ENCODE results near the gene TK2.
A peak's percentile ranks its signal among the peaks of the same experiment; 100 is the strongest.
"Not testable (repeated sequence)": the region's sequence is repeated elsewhere in the genome, so short reads cannot be mapped to it uniquely, and the experiment has no call there.

Gene TK2

GRCh38 chr16:66501563-66501962 lies 48.4 kb downstream of the TK2 start:
- not testable (repeated sequence) for DNase-seq

DNA sequence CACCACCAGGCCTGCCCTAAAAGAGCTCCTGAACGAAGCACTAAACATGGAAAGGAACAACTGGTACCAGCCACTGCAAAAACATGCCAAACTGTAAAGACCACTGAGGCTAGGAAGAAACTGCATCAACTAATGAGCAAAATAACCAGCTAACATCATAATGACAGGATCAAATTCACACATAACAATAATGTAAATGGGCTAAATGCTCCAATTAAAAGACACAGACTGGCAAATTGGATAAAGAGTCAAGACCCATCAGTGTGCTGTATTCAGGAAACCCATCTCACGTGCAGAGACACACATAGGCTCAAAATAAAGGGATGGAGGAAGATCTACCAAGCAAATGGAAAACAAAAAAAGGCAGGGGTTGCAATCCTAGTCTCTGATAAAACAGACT lies 52.0 kb downstream of the TK2 start:
- DNase-seq, result not testable (repeated sequence)

- not testable (repeated sequence) for DNase-seq
Observed at GRCh38 chr16:66496226-66496625, 53.7 kb downstream of the TK2 start.

DNA sequence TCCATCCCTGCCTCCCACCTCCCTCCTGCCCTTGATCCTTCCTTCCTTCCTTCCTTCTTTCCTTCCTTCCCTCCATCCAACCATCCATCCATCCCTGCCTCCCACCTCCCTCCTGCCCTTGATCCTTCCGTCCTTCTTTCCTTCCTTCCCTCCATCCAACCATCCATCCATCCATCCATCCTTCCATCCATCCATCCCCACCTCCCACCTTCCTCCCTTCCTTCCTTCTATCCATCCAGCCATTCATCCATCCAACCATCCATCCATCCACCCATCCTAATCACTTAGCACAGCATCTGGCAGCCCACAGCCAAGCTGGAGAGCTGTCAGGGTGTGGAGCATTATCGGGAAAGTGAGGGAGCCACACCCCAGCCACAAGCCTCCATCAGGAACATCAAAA lies 54.5 kb downstream of the TK2 start:
- no peak for DNase-seq

DNA sequence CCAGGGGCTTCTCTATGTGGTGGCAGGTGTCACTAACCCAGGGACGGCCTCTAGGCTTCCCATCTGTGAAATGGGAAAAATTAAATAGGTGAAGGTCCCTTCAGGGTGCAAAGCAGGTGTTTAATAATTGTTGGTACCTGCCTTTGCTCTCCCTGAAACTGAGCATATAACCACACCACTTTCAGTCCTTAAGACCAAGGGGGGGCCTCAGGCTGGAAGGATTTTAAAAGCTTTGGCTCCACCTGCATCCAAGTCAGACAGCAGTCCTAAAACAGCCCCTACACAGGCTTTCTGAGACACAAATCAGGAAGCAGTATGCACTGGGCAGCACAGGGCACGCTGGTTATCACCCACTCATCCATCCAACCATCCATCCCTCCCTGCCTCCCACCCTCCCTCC lies 55.0 kb downstream of the TK2 start:
- no peak for DNase-seq

GRCh38 chr16:66493490-66494401 lies 56.2 kb downstream of the TK2 start:
- DNase-seq, result no peak

- DNase-seq, result no peak
Observed at GRCh38 chr16:66491716-66492064, 58.2 kb downstream of the TK2 start.

DNA sequence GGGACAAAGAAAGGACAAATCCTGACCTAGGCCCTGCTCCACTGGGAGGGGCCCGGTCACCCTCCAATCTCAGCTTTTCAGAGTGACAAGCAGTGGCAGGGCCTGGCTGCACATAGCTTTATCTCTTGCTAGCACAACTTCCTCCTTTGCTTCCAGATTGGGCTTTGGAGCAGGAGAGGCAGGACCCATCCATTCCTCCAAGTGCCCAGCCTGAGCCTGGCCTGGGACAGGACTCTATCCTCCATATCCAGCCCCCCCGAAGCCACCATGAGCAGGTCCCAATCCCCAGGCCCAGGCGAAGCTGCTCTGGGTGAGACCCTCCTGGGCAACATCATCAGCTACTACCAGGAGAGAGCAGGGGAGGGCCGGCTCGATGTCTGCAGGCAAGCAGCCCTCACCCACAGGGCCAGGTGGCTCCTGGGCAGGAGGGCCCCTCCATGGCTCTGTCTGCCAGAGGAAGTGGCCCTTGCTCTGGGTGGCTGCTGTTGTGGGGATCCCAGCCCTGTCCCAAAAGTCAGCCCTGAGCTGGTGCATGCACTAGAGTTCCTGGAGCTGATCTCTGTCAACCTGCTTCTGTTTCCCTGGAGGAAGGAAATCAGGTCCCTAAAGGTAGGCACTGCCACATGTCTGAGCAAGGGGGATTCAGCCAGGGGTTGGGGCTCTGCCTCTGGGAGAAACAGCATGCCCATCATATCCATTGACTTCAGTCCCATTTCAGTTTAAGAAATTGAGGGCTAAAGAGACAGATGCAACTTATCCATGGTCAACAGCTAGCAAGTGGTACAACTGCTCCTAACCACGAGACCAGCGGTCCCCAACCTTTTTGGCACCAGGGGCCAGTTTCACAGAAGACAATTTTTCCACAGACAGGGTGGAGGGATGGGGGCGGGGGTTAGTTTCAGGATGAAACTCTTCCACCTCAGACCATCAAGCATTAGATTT lies 58.9 kb downstream of the TK2 start:
- no peak for DNase-seq

GRCh38 chr16:66489818-66490217 lies 60.1 kb downstream of the TK2 start:
- no peak for DNase-seq

GRCh38 chr16:66489385-66489784 lies 60.5 kb downstream of the TK2 start:
- no peak for DNase-seq

GRCh38 chr16:66488505-66488904 lies 61.4 kb downstream of the TK2 start:
- DNase-seq, result no peak

DNA sequence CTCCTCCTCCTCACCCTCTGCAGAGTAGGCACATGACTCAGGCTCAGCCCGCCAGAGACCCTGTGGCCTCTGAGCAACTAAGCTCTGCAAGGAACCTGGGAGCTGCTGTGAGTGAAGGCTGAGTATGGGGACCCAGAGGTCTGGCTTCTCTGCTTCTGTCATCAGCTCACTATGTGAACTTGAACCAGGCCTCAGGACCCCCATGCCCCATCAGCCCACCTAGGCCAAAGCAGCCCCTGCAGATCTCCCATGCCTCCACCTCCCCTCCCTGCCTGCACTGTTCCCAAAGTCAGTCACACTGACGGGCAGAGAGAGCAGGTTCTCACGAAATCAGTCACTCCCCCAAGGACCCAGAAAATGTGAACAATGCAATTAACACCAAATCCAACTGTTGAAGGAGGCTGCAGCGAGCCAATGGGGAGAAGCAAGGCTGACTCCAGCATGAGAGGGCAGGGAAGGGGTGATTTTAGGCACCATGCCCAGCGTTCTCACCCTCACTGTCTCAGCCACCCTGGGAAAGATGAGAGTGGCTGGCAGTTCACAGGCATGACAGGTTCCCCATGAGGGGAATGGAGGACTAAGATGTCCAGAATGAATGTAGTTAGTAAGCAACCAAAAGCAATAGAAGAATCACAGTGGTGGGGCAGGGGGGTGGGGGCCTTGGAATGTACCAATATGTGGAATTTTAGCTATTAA lies 62.2 kb downstream of the TK2 start:
- no peak for DNase-seq

DNA sequence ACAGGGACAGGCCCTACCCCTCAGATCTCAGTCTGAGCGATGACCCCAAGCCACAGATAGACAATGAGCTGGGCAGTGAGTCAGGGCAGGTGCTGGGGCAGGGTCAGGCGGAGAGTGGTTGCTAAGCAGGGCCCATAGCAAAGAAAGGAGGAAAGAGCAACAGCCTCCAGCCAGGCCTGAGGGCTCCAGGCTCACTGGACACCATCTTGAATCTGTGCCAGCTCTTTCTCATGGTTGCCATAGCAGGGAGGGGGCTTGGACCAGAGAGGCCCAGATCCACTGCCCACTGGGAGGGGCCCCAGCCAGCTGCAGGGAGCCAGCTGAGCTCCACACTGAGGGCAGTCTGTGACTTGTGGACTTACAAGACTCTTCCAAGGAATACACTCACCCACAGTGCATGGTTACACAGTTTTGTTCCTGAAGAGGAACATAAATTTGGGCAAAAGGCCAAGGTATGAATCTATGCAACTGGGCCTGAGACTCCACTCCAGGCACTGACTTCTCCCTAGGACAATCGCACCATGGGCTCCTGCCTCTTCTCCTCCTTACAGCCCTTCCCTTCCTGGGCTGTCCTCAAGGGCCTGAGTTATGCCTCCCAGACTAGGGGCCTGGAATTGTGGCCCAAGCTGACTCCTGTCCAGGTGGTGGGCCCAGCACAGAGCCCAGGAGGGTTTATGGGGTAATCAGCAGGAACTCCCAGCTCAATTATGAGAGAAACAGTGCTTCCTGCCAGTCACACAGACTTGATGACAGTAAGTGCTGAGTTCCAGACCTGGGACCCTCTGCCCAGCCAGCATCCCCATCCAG lies 62.9 kb downstream of the TK2 start:
- DNase-seq, result no peak

GRCh38 chr16:66486199-66486772 lies 63.6 kb downstream of the TK2 start:
- no peak for DNase-seq

- DNase-seq, result no peak
Observed at GRCh38 chr16:66485376-66485775, 64.5 kb downstream of the TK2 start.

DNA sequence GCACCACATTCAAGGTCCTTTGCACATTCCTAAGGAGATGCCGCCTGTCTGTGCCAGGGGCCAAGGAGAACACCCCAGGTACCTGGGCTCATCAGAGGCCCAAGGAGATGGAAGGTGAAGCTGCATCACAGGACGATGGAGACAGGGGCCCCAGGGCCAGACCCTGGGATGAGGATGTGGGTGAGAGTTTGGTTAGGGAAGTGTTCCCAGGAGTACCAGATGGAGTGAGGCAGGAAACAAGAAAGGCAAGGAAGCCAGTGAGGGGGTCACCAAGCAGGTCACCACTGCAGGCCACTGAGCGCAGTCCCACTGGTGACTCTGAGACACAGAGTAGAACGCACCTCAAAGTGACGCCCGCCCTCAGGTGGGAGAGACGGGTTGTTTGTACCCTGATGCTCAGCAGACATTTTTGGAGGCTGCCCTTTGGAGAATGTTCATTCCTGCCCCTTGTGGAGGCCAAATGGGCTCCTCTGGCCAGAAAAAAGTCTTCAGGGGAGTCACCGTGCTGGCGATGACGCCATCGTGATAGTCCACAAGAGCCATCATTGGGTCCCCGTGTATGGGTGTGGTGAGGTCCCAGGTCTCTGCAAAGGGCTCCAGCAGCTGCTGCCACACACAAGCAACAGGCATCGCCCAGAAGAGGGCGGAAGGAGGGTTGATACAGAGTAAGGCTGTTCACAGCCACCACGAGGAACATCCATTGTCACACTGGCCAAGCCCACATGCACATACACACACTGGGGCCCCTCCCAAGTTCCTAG lies 65.3 kb downstream of the TK2 start:
- DNase-seq, result no peak

- DNase-seq, result peak; percentile 32 to 76
Observed at GRCh38 chr16:66483689-66484452, 66.1 kb downstream of the TK2 start.

DNA sequence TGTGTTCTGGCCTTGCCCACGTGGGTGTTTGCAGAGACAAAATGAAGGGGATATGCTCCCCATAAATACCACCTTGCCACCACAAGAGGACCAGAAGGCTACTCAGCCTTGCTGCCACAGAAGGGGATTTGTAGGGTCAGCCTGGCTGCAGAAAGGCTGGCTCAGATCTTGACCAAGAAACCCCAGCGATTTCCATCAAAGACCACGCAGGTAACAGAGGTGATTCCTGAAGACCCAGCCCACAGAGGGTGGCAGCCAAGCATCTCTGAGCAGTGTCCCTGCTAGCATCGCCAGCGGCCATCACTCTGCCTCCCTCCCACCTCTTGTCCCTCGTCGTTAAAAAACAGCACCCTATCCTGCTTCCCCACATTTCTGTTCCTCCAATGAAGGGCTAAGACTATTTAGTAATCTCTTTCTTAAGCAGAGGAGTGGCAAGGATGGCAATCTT lies 68.0 kb downstream of the TK2 start:
- no peak for DNase-seq

DNA sequence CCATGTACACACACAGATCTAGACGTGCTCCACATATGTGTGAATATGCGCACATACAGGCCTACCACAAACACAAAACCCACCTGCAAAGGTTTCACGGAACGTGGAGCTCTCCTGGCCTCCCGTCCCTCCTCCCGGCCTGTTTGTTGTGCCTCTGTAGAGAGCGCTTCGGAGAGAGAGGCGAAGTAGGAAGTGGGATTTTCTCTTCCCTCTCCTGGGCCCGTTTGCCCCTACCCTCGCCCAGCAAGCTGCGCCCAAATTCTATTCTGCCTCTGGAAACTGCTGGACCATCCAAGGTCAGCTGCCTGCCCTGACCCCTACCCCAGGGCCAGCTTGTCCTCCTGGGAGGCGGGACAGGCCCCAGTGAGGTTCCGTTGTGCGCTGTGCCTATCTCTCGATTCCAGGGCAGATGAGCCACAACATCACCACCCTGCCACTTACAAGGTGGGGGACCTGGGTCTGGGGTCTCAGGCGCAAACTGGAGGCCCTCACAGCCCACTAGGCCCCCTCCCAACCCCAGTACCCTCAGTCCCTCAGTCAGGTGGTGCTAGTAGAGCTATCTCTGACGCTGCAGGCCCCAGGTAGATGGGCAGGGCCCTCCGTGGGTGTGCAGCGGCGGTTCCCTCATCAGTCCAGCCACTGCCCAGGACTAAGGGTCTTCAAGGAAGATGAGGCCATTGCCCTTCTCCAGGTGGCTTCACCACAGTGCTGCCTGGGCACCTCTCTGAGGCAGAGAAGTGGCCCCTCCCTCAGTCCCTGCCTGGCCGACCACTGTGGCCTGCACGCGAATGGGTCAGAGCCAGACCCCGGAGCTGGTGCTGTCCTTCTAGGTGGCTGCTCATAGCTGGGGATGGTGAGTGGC lies 68.6 kb downstream of the TK2 start:
- no peak for DNase-seq

Data from NCI-H526 (cell line).